K562 (cell line): ENCODE data around the gene PFAS. TPM values are rescaled to one million over a fixed set of nuclear protein-coding genes. Genes with fewer than 3 reads are reported as not detected.

Experiments used
- ATAC-seq: fragments of 200-7000 bp; cut with Tn5 transposase; 3 replicates; pipeline ENCODE4 v1.9.1; 2020; ENCODE audit warnings: moderate library complexity
- BruUV-seq: library from RNA; stranded (reverse); fragments of 400-500 nt; replicated peaks from 2 replicates; lab custom pipeline; 2021; lab: Mats Ljungman, UMichigan
- CTCF ChIA-PET: fragments of 300-600 bp; formaldehyde crosslinking; extraction: SDS; loops from one replicate; lab custom pipeline; 2021; ENCODE audit warnings: low intra/inter-chr PET ratio; lab: Yijun Ruan, JAX
- POLR2A ChIA-PET: fragments of 300-600, 350-650 bp; sonication (Branson Sonifier 250); formaldehyde crosslinking; extraction: SDS; loops from one replicate; lab custom pipeline; 2021; ENCODE audit warnings: antibody characterized with exemption, inconsistent platforms; lab: Yijun Ruan, JAX
- DNase-seq, 4 experiments: peaks; one replicate each; pipeline versions ENCODE4 v3.0.0 to v3.0.0-alpha.2; 2011 to 2018; ENCODE audit warnings: low spot score in 3 of 4, mixed read lengths in 3 of 4; ENCODE audit errors: extremely low read depth in 1 of 4
- FAIRE-seq: peaks from 2 replicates; lab custom pipeline; 2011; peaks lifted over from hg19 to GRCh38; lab: Jason Lieb, UNC
- H2AFZ ChIP-seq: 2 replicates; pipeline ENCODE4 v1.6.0; 2011; ENCODE audit warnings: low read depth, low read length, control low read depth, inconsistent platforms
- H3K27ac ChIP-seq: fragments of 200-600 bp; 3 replicates; pipeline ENCODE4 v1.8.0; 2011; ENCODE audit warnings: low read depth, mild to moderate bottlenecking, control low read depth, inconsistent platforms, low read length, moderate library complexity, mixed read lengths; ENCODE audit errors: extremely low read depth
- H3K27me3 ChIP-seq, 2 experiments: fragments of 300-600 bp in 1 of 2; 2 replicates in 1 of 2; 3 replicates in 1 of 2; pipeline versions ENCODE4 v1.6.0 to v1.8.0; 2011; ENCODE audit warnings: inconsistent platforms in 2 of 2, low read length in 2 of 2, mild to moderate bottlenecking in 1 of 2, mixed read lengths in 1 of 2, moderate library complexity in 1 of 2; ENCODE audit not compliant: control insufficient read depth in 2 of 2, insufficient read depth in 2 of 2
- H3K36me3 ChIP-seq: fragments of 300-600 bp; 3 replicates; pipeline ENCODE4 v1.8.0; 2011; ENCODE audit warnings: mild to moderate bottlenecking, low read length, inconsistent platforms; ENCODE audit not compliant: control insufficient read depth, insufficient read depth
- H3K4me1 ChIP-seq, 2 experiments: fragments of 200-600 bp in 1 of 2; replicated peaks in 1 of 2; 2 replicates in 1 of 2; 3 replicates in 1 of 2; pipeline versions ENCODE4 v1.5.1 to v1.8.0; 2011; ENCODE audit warnings: inconsistent platforms in 2 of 2, low read length in 2 of 2, mild to moderate bottlenecking in 1 of 2, mixed read lengths in 1 of 2, moderate library complexity in 1 of 2; ENCODE audit not compliant: control insufficient read depth in 2 of 2, insufficient read depth in 2 of 2
- H3K4me2 ChIP-seq: 2 replicates; pipeline ENCODE4 v1.6.1; 2011; ENCODE audit warnings: low read length, control low read depth, inconsistent platforms, mixed read lengths; ENCODE audit not compliant: insufficient read depth
- H3K4me3 ChIP-seq: fragments of 200-600 bp; sonication (generic), shearing (Covaris generic); 2 replicates; pipeline ENCODE4 v1.5.1; 2016; ENCODE audit warnings: control low read depth, inconsistent platforms
- H3K79me2 ChIP-seq: fragments of 200-600 bp; 3 replicates; pipeline ENCODE4 v1.8.0; 2011; ENCODE audit warnings: low read length, inconsistent platforms; ENCODE audit not compliant: control insufficient read depth, insufficient read depth
- H3K9ac ChIP-seq, 2 experiments: 2 replicates each; pipeline versions ENCODE4 v1.6.0 to v1.6.1; 2011; ENCODE audit warnings: low read depth in 2 of 2, low read length in 2 of 2, control low read depth in 1 of 2, inconsistent platforms in 1 of 2, mild to moderate bottlenecking in 1 of 2, mixed read lengths in 1 of 2; ENCODE audit not compliant: insufficient read depth in 1 of 2
- H3K9me1 ChIP-seq: one replicate; pipeline ENCODE4 v1.6.0; 2011; ENCODE audit warnings: inconsistent platforms, mild to moderate bottlenecking, low read length, moderate library complexity; ENCODE audit not compliant: control insufficient read depth, insufficient read depth
- H3K9me3 ChIP-seq: replicated peaks from 2 replicates; pipeline ENCODE4 v1.5.1; 2011; ENCODE audit warnings: low read depth, low read length, inconsistent platforms; ENCODE audit not compliant: control insufficient read depth, insufficient read depth
- H4K20me1 ChIP-seq: replicated peaks from 2 replicates; pipeline ENCODE4 v1.6.1; 2011; ENCODE audit warnings: low read length, inconsistent platforms, mixed read lengths; ENCODE audit not compliant: control insufficient read depth, insufficient read depth
- ADNP ChIP-seq: fragments of 200-800 bp; sonication (Bioruptor generic); IDR thresholded peaks from 2 replicates; pipeline ENCODE4 v1.6.1; 2016; ENCODE audit warnings: missing genetic modification characterization, missing compliant biosample characterization
- CEBPB ChIP-seq: fragments of 450-650 bp; IDR thresholded peaks from 2 replicates; pipeline ENCODE4 v1.6.1; 2016; ENCODE audit warnings: missing genetic modification characterization, missing compliant biosample characterization
- ERF ChIP-seq: fragments of 450-650 bp; formaldehyde crosslinking; IDR thresholded peaks from 2 replicates; pipeline ENCODE4 v1.4.0; 2020; ENCODE audit warnings: mild to moderate bottlenecking, mixed read lengths
- FOSL1 ChIP-seq: fragments of 200-800 bp; sonication (Bioruptor generic); conservative IDR thresholded peaks from 2 replicates; pipeline ENCODE4 v1.6.1; 2016; ENCODE audit warnings: missing genetic modification characterization, missing compliant biosample characterization
- FOXA1 ChIP-seq: fragments of 450-650 bp; IDR thresholded peaks from 2 replicates; pipeline ENCODE4 v1.6.1; 2016; ENCODE audit warnings: mild to moderate bottlenecking, borderline replicate concordance
- FOXK2 ChIP-seq, 2 experiments: fragments of 450-650 bp; IDR thresholded peaks in 1 of 2; conservative IDR thresholded peaks in 1 of 2; 2 replicates each; pipeline ENCODE4 v1.6.1; 2016; ENCODE audit warnings: low read depth in 2 of 2, mild to moderate bottlenecking in 1 of 2
- PHF20 ChIP-seq: fragments of 450-650 bp; IDR thresholded peaks from 2 replicates; pipeline ENCODE4 v1.6.1; 2018; ENCODE audit not compliant: partially characterized antibody
- PHTF2 ChIP-seq: fragments of 250-450 bp; sonication (Bioruptor Pico); IDR thresholded peaks from 2 replicates; pipeline ENCODE4 v1.5.0; 2021; ENCODE audit warnings: mild to moderate bottlenecking
- POLR2A ChIP-seq: fragments of 450-650 bp; conservative IDR thresholded peaks from 2 replicates; pipeline ENCODE4 v1.6.1; 2016
- RAD21 ChIP-seq, 2 experiments: fragments of 250-450 bp in 1 of 2; fragments of 450-650 bp in 1 of 2; sonication (Bioruptor Pico) in 1 of 2; formaldehyde crosslinking in 1 of 2; IDR thresholded peaks in 1 of 2; conservative IDR thresholded peaks in 1 of 2; 2 replicates each; pipeline versions ENCODE4 v1.4.0 to v1.8.0; 2020 to 2022; ENCODE audit warnings: mild to moderate bottlenecking in 2 of 2, moderate library complexity in 1 of 2
- SRSF7 ChIP-seq: fragments of 200-400 bp; formaldehyde crosslinking; optimal IDR thresholded peaks from 2 replicates; pipeline ENCODE3; 2017; ENCODE audit warnings: mild to moderate bottlenecking, low read depth, low read length
- WGBS: fragments of 100-300 bp; shearing (Covaris generic); methylation state at CpG from one replicate; pipeline ENCODE4 v1.1.6; 2016; ENCODE audit warnings: low coverage, mixed read lengths; ENCODE audit not compliant: insufficient coverage; ENCODE audit errors: missing lambda C conversion rate; 5-methylcytosine and 5-hydroxymethylcytosine counted together
- in situ Hi-C: fragments of 300-500 bp; cut with MboI; formaldehyde crosslinking; loops from 4 replicates; pipeline ENCODE4 v1.15.0; 2018; ENCODE audit warnings: inconsistent platforms, mixed read lengths
- intact Hi-C: fragments of 100-400 bp; cut with micrococcal nuclease; formaldehyde crosslinking; loops from 2 replicates; pipeline ENCODE4 v1.14.2; 2022
- polyA plus RNA-seq, 8 experiments: library from polyadenylated mRNA; depleted of rRNA in 4 of 8; stranded (reverse) in 5 of 8; unstranded in 3 of 8; fragments of >200 nt; fragmentation: Nextera tagmentation in 2 of 8; fragmentation: Illumina TruSeq in 1 of 8; extraction: Ambion mirVana in 2 of 8; extraction: Trizol in 1 of 8; gene quantifications; 2 replicates each; pipeline versions ENCODE4 v1.2.1 to v1.2.3, GENCODE V29; 2011 to 2014; ENCODE audit warnings: inconsistent platforms in 1 of 8, missing spikeins in 1 of 8
- total RNA-seq, 7 experiments: library from RNA; depleted of rRNA in 6 of 7; stranded (reverse); fragments of >200 nt in 6 of 7; fragmentation: Illumina TruSeq in 2 of 7; extraction: Trizol in 2 of 7; gene quantifications; 2 replicates each; pipeline versions ENCODE4 v1.2.1 to v1.2.3, GENCODE V29; 2011 to 2021; ENCODE audit warnings: low replicate concordance in 1 of 7
- TF ChIP-seq, protein P1 (sequence below): fragments of 450-650 bp; conservative IDR thresholded peaks from 2 replicates; pipeline ENCODE4 v1.6.1; 2016; ENCODE audit warnings: missing genetic modification characterization, low read depth, mild to moderate bottlenecking, control low read depth, missing compliant biosample characterization
- TF ChIP-seq, protein P2 (sequence below): IDR thresholded peaks from 3 replicates; pipeline ENCODE4 v1.6.1; 2011; ENCODE audit warnings: borderline replicate concordance, mild to moderate bottlenecking; ENCODE audit not compliant: insufficient read length, insufficient read depth
- TF ChIP-seq, protein P3 (sequence below): sonication (generic); formaldehyde crosslinking; IDR thresholded peaks from 2 replicates; pipeline ENCODE4 v1.8.1; 2023; ENCODE audit warnings: mild to moderate bottlenecking, missing genetic modification reagents

PFAS gene
- total and polyA plus RNA-seq, 9 of the 15 experiments (the other 6 are each of a cell fraction or from before 2014, with no cell fraction given): 11.6 to 131 (median 43.9) TPM

DNA sequence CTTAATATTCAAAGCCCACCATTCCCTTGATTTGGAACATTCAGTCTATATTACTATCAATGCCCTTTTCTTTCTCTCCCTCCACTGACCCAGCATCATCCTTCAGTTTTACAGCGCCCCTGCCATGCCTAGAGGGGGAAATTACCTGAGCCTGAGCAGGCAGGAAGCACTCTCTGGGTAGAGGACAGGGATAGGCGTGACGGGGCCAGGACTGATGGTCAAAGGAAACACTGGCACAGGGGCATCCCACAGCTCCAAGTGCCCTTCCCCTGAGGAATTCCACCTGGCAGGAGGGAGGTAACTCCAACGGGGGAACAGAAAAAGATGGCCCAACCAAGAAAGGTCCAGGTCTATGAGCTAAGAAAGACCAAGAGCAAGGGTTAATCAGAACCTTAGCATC lies 11.2 kb upstream of the PFAS start (continued):
- TF ChIP-seq, protein P1, sequence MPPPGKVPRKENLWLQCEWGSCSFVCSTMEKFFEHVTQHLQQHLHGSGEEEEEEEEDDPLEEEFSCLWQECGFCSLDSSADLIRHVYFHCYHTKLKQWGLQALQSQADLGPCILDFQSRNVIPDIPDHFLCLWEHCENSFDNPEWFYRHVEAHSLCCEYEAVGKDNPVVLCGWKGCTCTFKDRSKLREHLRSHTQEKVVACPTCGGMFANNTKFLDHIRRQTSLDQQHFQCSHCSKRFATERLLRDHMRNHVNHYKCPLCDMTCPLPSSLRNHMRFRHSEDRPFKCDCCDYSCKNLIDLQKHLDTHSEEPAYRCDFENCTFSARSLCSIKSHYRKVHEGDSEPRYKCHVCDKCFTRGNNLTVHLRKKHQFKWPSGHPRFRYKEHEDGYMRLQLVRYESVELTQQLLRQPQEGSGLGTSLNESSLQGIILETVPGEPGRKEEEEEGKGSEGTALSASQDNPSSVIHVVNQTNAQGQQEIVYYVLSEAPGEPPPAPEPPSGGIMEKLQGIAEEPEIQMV (tag): no peak

DNA sequence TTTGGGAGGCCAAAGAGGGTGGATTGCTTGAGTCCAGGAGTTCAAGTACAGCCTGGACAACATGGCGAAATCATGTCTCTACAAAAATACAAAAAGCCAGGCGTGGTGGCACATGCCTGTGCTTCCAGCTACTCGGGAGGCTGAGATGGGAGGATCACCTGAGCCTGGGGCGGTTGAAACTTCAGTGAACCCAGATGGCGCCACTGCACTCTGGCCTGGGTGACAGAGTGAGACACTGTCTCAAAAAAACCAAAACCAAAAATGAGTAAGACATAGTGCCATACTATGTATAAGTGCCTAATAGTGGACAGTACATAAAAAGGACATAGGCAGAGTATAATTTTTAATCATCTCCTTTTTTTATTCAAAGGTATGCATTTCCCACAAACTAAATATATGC lies 5.3 kb upstream of the PFAS start:
- 65% methylated on average over 5 of the region's 5 CpGs for WGBS
- H3K9me3 ChIP-seq: no peaks in the 10 kb centered on the region
- intact Hi-C loops (no loop called here), in situ Hi-C loops (no loop called here)
- H3K79me2 ChIP-seq: peaks cover 36% of the 10 kb centered on the region
- ChIA-PET CTCF (no interaction called here), POLR2A (interaction anchor here (0.8 to 1.4 kb wide), 3 partner anchors 11 to 18 kb away, joined by 3 to 5 read pairs (median 3); no protein-coding TSS in a partner anchor)
- ATAC-seq: no peak
- no peak overlapping the region for H3K4me2 ChIP-seq
- peaks cover 0 to 5% of the 10 kb centered on the region in 2 experiments; a peak in 2 of 5 replicates for H3K4me1 ChIP-seq
- H3K27ac ChIP-seq: no peak overlapping the region
- BruUV-seq: no TSS peak
- H3K36me3 ChIP-seq: peaks cover 38% of the 10 kb centered on the region; the same call in 2 of the 3 replicates
- no peaks in the 10 kb centered on the region for H4K20me1 ChIP-seq
- TF ChIP-seq PHF20: no peak
- TF ChIP-seq CEBPB (tag): no peak
- no peak for TF ChIP-seq FOXA1
- no peak for TF ChIP-seq ADNP (tag)
- TF ChIP-seq FOSL1: no peak
- no peak for TF ChIP-seq POLR2A
- TF ChIP-seq, protein P2, sequence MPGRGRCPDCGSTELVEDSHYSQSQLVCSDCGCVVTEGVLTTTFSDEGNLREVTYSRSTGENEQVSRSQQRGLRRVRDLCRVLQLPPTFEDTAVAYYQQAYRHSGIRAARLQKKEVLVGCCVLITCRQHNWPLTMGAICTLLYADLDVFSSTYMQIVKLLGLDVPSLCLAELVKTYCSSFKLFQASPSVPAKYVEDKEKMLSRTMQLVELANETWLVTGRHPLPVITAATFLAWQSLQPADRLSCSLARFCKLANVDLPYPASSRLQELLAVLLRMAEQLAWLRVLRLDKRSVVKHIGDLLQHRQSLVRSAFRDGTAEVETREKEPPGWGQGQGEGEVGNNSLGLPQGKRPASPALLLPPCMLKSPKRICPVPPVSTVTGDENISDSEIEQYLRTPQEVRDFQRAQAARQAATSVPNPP: no peak
- TF ChIP-seq RAD21 (CRISPR knock-in tag; conservative IDR thresholded peaks at IDR 0.05 in 1 of 2, IDR thresholded peaks at IDR 0.05 in 1 of 2): 0 out of 4 replicates have a peak, but pooled peaks of 1 of the 2 experiments have one; percentile 14
- TF ChIP-seq, protein P3, sequence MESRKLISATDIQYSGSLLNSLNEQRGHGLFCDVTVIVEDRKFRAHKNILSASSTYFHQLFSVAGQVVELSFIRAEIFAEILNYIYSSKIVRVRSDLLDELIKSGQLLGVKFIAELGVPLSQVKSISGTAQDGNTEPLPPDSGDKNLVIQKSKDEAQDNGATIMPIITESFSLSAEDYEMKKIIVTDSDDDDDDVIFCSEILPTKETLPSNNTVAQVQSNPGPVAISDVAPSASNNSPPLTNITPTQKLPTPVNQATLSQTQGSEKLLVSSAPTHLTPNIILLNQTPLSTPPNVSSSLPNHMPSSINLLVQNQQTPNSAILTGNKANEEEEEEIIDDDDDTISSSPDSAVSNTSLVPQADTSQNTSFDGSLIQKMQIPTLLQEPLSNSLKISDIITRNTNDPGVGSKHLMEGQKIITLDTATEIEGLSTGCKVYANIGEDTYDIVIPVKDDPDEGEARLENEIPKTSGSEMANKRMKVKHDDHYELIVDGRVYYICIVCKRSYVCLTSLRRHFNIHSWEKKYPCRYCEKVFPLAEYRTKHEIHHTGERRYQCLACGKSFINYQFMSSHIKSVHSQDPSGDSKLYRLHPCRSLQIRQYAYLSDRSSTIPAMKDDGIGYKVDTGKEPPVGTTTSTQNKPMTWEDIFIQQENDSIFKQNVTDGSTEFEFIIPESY (CRISPR knock-in tag): peak; percentile 86
- TF ChIP-seq FOXK2 (conservative IDR thresholded peaks at IDR 0.05 in 1 of 2, IDR thresholded peaks at IDR 0.05 in 1 of 2; ENCODE audit: low read depth in 2 of 2): no peak
- no peak for TF ChIP-seq ERF (CRISPR knock-in tag)
- TF ChIP-seq PHTF2 (CRISPR knock-in tag): no peak
- TF ChIP-seq SRSF7: no peak
- H3K4me3 ChIP-seq: no peak overlapping the region
- peak in 1 of 4 experiments; percentile 21 for DNase-seq
- no peaks in the 10 kb centered on the region for H3K9me1 ChIP-seq
- H2AFZ ChIP-seq: no peak overlapping the region
- no peak overlapping the region for H3K9ac ChIP-seq
- FAIRE-seq: no peak
- no peaks in the 10 kb centered on the region for H3K27me3 ChIP-seq
